ENCODE results near the gene SEMA5A.

The SEMA5A gene

DNA sequence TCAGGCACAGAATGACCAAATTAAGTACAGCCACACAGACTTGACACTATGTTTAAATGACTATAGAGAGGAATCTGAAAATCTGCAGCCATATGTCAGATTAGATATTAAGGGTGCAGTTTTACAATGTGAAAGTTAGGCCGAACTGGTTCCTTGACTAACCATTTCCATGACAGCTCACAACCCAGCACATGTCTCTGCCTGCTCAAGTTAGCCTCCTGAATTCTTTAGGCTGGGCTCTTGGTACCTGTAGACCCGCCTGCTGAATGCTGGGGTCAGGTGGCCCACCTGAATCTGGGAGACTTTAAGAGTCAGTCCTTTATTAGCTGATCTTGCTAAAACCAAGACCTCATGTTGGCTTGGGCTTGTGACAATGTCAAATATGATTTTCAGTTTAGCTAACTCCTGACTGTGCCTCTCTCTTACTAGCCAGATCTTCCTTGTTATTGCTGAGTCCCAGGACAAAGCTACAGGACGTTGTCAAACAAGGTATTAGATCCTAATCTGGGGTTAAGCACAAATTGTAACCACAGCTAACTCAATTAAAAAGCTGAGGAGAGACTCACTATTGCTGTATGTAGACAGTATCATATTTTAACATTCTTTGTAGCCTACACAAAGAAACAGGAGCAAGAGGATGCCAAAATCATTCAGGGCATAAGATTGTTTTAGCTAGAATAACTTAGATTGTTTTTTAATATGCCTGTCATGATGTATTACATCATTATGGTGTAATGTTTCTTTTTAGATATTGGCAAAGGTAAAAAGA lies 490.9 kb downstream of the SEMA5A start:
- H3K9me3 Mint-ChIP-seq: no peaks in the 10 kb centered on the region
- H3K27ac Mint-ChIP-seq: no peak overlapping the region
- H3K4me1 Mint-ChIP-seq: no peaks in the 10 kb centered on the region
- no peak for DNase-seq
- H3K27me3 Mint-ChIP-seq (ENCODE audit: low read depth, poor library complexity): no peaks in the 10 kb centered on the region
- peaks cover 20% of the 10 kb centered on the region for H3K36me3 Mint-ChIP-seq (ENCODE audit: low read depth)
- TF ChIP-seq, protein P1, sequence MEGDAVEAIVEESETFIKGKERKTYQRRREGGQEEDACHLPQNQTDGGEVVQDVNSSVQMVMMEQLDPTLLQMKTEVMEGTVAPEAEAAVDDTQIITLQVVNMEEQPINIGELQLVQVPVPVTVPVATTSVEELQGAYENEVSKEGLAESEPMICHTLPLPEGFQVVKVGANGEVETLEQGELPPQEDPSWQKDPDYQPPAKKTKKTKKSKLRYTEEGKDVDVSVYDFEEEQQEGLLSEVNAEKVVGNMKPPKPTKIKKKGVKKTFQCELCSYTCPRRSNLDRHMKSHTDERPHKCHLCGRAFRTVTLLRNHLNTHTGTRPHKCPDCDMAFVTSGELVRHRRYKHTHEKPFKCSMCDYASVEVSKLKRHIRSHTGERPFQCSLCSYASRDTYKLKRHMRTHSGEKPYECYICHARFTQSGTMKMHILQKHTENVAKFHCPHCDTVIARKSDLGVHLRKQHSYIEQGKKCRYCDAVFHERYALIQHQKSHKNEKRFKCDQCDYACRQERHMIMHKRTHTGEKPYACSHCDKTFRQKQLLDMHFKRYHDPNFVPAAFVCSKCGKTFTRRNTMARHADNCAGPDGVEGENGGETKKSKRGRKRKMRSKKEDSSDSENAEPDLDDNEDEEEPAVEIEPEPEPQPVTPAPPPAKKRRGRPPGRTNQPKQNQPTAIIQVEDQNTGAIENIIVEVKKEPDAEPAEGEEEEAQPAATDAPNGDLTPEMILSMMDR (IDR thresholded peaks at IDR 0.05): no peak
- H3K4me3 Mint-ChIP-seq: no peak overlapping the region

DNA sequence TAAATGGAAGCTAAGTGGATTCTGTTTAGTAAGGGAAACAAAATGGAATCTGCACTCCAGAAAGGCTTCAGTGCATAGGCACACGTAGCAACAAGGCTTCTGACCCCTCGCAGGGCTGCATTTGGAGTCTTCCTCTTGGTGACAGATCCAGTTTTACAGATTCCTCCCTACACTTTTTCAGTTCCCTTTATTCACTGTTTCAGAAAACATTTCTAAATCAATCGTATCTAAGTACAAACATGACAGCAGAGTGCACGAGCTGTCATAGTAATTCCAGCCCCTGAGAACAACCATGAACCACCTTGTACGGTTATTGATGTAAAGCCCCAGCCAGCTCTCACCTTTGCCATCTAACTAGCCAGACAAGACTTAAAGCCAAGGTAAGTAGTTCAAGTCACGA lies 491.6 kb downstream of the SEMA5A start:
- no peaks in the 10 kb centered on the region for H3K9me3 Mint-ChIP-seq
- no peak overlapping the region for H3K4me3 Mint-ChIP-seq
- TF ChIP-seq, protein P1 (IDR thresholded peaks at IDR 0.05): no peak
- peaks cover 24% of the 10 kb centered on the region for H3K36me3 Mint-ChIP-seq (ENCODE audit: low read depth)
- no peak for DNase-seq
- H3K27me3 Mint-ChIP-seq (ENCODE audit: low read depth, poor library complexity): no peaks in the 10 kb centered on the region
- no peaks in the 10 kb centered on the region for H3K4me1 Mint-ChIP-seq
- H3K27ac Mint-ChIP-seq: no peak overlapping the region

DNA sequence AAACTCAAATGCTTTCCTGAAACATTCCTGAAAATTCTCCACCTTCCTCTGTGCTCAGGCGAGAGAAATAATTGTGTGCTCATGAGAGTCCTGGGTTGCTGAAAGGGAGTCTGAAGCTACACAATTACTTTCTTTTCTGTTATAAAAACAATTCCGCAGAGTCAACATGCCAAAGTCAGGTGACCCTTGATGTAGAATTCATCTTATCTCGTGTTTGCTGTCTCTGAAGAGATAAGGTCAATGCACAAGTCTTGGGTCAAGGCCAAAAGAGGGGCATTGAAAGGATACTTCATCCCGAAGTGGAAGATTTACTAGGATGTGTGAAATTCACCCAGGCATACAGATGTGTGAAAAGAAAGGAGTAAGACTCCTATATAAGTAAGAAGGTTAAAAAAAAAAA lies 493.5 kb downstream of the SEMA5A start:
- no peak overlapping the region for H3K4me3 Mint-ChIP-seq
- H3K27me3 Mint-ChIP-seq (ENCODE audit: low read depth, poor library complexity): no peaks in the 10 kb centered on the region
- H3K9me3 Mint-ChIP-seq: no peaks in the 10 kb centered on the region
- H3K4me1 Mint-ChIP-seq: no peaks in the 10 kb centered on the region
- H3K27ac Mint-ChIP-seq: no peak overlapping the region
- DNase-seq: no peak
- TF ChIP-seq, protein P1 (IDR thresholded peaks at IDR 0.05): no peak
- peaks cover 25% of the 10 kb centered on the region for H3K36me3 Mint-ChIP-seq (ENCODE audit: low read depth)

DNA sequence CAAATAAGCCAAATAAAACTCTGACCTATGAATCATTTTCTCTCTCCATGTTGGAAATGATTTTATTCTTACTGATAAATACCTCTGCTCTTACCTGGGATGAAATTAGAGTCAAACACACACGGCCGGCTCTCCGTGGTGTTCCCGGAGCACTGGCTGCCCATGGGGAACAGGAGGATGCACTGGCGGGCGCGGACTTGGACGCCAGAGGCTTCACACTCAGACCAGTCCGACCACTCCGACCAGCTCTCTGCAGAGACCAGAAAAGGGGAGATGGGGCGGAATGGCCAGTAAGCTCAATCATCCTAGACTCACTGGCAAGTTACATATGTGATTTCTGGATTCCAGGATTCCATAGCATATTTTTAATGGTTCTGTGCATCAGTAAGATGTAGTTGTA lies 494.1 kb downstream of the SEMA5A start:
- no peak overlapping the region for H3K27ac Mint-ChIP-seq
- H3K9me3 Mint-ChIP-seq: no peaks in the 10 kb centered on the region
- peaks cover 25% of the 10 kb centered on the region for H3K36me3 Mint-ChIP-seq (ENCODE audit: low read depth)
- DNase-seq: no peak
- H3K4me3 Mint-ChIP-seq: no peak overlapping the region
- TF ChIP-seq, protein P1 (IDR thresholded peaks at IDR 0.05): no peak
- no peaks in the 10 kb centered on the region for H3K27me3 Mint-ChIP-seq (ENCODE audit: low read depth, poor library complexity)
- no peaks in the 10 kb centered on the region for H3K4me1 Mint-ChIP-seq

DNA sequence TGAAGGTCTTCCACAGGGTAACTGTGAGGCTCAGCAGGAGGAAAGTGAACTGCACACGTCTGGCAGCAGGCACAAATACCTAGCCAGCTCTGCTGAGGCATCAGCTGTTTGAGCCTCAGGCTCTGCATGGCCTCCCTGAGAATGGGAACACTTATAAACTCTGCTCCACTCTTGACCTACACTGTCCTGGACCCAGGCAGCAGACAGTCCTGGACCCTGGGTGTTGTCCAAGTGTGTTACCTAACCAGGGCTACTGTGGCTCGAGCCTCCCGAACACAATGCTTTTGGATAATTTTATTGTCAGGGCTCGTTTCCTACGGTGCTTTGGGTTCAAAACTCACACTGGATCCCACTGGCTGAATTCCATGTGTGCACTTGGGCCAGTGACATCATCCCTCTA lies 497.9 kb downstream of the SEMA5A start:
- H3K4me3 Mint-ChIP-seq: no peak overlapping the region
- peaks cover 38% of the 10 kb centered on the region for H3K36me3 Mint-ChIP-seq (ENCODE audit: low read depth)
- H3K27ac Mint-ChIP-seq: no peak overlapping the region
- H3K9me3 Mint-ChIP-seq: no peaks in the 10 kb centered on the region
- H3K4me1 Mint-ChIP-seq: no peaks in the 10 kb centered on the region
- no peak for DNase-seq
- TF ChIP-seq, protein P1 (IDR thresholded peaks at IDR 0.05): no peak
- no peaks in the 10 kb centered on the region for H3K27me3 Mint-ChIP-seq (ENCODE audit: low read depth, poor library complexity)

Data from nephron progenitor cell (in vitro differentiated cells).